NCI-H345 (cell line): Measurements from ENCODE around the gene RUNX3.

Experiments used
- DNase-seq: peaks from one replicate; lab custom pipeline; 2025; lab: John Stamatoyannopoulos, UW

RUNX3 gene

GRCh38 chr1:24946861-24947658 lies 17.0 kb upstream of the RUNX3 start:
- no peak for DNase-seq

DNA sequence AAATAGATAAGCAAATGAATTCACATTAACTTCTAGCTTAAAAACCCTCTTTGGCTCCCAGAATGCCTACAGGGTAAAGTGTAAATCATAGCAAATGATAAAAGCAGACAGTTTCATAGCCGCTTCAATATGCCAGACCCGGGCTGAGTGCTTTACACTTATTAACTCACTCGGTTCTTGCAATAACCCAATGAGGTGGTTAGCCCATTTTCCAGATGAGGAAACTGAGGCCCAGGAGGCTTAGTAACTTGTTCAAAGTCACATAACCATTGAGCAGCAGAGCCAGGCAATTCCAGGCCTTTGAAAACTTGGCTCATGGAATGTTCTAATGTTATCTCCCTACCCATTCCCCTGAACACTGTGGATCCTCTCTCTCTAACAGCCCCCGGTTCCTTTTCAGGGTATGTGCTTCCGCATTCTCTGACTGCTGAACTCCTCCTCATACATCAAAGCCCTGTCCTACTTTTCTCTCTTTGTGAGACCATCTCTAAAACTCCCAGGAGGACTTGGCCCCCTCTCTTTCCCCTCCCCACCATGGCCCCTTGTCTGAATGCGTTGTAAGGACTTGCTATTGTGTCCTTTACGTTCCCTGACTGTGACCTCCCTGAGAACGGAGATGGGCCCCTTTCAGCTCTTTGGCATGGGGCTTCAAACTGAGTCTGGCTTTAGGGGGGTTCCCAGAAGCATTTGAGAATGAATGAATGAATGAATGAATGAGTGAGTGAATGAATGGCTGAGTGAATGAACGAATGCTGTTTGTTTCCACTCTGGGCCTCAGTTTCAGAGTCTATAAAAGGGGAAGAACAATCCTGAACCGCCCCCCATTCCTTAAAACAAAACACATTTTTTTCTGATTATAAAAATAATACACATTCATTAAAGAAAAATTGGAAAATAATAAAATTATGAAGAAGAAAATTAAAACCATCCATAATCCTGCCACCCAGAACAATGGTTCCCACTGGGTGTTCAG lies 15.6 kb upstream of the RUNX3 start:
- DNase-seq, result no peak

- DNase-seq, result no peak
Observed at GRCh38 chr1:24944318-24944717, 14.2 kb upstream of the RUNX3 start.

GRCh38 chr1:24942789-24943188 lies 12.7 kb upstream of the RUNX3 start:
- DNase-seq, result no peak

DNA sequence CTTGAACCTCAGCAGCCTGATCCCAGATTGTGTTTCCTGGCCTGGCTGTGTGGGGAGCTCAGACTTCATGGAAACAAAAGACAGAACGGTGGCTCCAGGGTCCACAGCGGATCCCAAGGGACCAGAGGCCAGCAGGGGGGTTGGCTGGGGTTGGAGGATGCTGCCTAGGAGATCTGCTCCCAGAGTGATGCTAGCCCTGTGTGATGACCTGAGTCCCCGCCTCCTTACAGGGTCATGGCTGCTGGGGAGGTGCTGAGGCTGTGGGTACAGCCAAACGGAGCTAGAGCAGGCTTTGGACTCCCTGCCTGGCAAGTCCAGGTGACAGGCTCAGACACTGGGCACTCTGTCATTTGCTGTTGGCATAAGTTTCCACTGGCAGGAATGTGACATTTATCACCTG lies 11.5 kb upstream of the RUNX3 start:
- no peak for DNase-seq

GRCh38 chr1:24940231-24940630 lies 10.2 kb upstream of the RUNX3 start:
- DNase-seq, result no peak

- no peak for DNase-seq
Observed at GRCh38 chr1:24939675-24940193, 9.7 kb upstream of the RUNX3 start.

- peak; percentile 58 for DNase-seq
Observed at GRCh38 chr1:24939040-24939674, 9.1 kb upstream of the RUNX3 start.

DNA sequence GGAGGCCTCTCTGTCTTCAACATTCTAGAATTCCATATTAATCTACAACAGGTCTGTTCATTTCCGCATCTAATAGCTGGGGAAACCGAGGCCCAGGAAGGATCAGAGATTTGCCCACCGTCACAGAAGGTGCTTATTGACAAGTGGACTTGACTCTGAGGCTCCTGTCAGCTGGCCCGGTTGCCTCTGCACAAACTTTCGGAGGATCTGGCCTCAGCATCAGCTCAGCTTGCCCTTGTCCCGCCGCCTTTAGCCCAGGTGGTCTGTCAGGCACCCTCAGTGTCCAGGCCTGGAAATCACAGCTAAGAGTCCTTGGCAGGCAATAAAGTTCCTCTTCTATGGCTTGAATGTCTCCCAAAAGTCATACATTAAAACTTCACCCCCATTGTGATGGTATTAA lies 8.2 kb upstream of the RUNX3 start:
- DNase-seq, result no peak

GRCh38 chr1:24936684-24937083 lies 6.6 kb upstream of the RUNX3 start:
- no peak for DNase-seq

DNA sequence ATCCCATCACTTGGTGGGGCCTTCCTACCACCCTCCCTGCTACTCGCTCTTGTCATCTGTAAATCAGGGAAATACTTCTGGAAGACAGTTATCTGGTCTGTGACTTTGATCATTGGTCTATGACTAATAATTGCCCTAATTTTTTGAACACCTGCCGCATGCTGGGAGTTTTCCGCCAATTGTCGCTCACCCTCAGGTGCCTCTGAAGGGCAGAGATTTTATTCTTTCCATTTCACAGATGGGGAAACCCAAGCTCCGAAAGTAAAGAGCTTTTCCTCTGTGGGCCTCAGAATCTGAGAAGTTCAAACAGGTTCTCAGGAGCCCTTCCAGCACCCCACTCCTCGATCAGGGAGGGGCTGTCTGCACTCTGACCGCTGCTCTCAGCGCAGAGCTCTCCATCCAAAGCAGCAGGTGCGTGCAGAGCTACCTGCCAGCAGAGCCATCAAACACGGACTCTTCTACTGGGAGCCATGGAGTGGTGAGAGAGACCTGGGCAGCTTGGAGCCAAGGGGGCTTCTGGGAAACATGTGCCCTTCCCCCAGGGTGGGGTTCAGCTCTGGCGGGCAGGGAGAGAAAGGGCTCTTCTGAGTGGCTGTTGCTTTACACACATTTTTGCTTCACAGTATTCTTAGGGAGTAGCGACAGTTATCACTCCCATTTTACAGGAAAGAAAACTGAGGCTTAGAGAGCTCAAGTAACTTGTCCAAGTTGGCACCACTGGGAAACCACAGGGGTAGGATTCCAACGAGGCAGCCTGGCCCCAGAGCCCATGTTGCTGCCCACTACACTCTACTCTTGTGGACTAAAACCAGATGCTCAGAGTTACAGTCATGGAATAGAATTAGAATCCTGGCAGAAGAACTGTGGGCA lies 5.8 kb upstream of the RUNX3 start:
- no peak for DNase-seq

DNA sequence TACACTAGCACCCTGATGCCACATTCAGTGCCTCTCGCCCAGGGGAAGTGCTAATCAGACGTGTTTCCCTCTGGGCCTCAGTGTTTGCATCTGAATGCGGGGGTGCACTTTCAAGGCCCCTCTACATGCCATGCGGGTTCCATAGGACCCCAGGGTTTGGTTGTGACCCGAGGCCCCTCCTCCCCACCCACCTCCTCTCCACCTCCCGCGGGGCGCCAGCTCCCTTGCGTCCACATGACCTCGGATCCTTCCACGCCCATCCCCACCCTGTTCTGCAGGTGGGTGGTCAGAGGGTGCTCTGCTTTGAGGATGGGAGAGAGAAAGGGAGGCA lies 5.1 kb upstream of the RUNX3 start:
- DNase-seq, result no peak

GRCh38 chr1:24934310-24935195 lies 4.5 kb upstream of the RUNX3 start:
- no peak for DNase-seq

- no peak for DNase-seq
Observed at GRCh38 chr1:24933468-24933867, 3.4 kb upstream of the RUNX3 start.

GRCh38 chr1:24932725-24933294 lies 2.7 kb upstream of the RUNX3 start:
- DNase-seq, result no peak

- peak; percentile 16 for DNase-seq
Observed at GRCh38 chr1:24932284-24932683, 2.2 kb upstream of the RUNX3 start.

DNA sequence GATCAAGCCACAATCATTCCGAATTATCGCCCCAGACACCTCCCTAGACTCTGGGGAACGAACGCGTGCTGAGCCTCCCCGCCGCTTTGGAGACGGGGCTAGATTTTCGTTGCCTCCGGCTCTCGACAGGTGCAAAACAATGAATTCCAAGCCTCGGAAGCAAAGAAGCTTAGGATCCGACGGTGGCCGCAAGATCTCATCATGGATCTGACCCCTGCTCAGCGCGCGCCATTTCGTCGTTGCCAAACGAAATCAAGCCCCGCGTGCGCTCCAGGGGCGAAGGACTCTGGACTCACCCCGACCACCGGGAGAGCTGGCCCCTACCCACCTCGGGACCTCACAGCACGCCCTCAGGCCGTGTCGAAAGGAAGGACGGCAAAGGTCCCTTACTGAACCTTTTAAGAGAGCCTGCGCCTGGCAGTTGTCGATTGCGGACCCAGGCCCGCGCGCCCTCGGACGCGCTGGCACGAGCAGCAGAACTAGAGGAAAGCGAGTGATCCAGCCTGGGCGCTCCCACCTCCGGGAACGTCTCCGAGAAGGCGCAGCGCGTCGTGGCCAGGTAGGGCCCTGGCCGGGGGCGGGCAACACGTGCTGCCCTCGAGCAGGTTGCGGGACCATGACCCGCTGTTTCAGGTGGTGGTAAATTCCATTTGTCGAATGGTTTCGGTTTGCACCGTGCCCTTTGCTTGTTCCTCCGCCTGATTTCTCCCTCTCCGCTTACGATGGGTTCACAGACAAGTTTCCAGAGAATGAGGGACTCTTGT lies 1.6 kb upstream of the RUNX3 start:
- DNase-seq, result no peak

GRCh38 chr1:24931146-24931467 lies 1.0 kb upstream of the RUNX3 start:
- DNase-seq, result no peak
